Neural cell (in vitro differentiated cells): ENCODE data around the gene RUFY4.

Experiments
- CTCF ChIP-seq: fragments of 450-650 bp; IDR thresholded peaks from 2 replicates; pipeline ENCODE4 v1.5.1; 2014; ENCODE audit warnings: antibody characterized with exemption, mild to moderate bottlenecking, moderate library complexity; ENCODE audit not compliant: poor library complexity, severe bottlenecking
- POLR2AphosphoS5 ChIP-seq: IDR thresholded peaks from 2 replicates; pipeline ENCODE4 v1.6.1; 2012
- TAF1 ChIP-seq: IDR thresholded peaks from 2 replicates; pipeline ENCODE4 v1.6.1; 2012; ENCODE audit warnings: low read depth

- no peak for TF ChIP-seq CTCF
- no peak for TF ChIP-seq TAF1
- TF ChIP-seq POLR2AphosphoS5 = no peak
These were observed 60.5 kb downstream of the RUFY4 start for GRCh38 chr2:218129458-218130135.
